Nephron progenitor cell (in vitro differentiated cells): ENCODE results near the gene AFAP1L2.
A peak's percentile ranks its signal among the peaks of the same experiment; 100 is the strongest.

Source experiments
- DNase-seq: peaks from one replicate; pipeline ENCODE4 v3.0.0; 2021
- H3K27ac Mint-ChIP-seq: 2 replicates; pipeline ENCODE4 v1.8.0; 2021; ENCODE audit warnings: mild to moderate bottlenecking, moderate library complexity, mixed read lengths
- H3K27me3 Mint-ChIP-seq: 2 replicates; pipeline ENCODE4 v1.8.0; 2021; ENCODE audit warnings: mild to moderate bottlenecking, low read depth, mixed read lengths; ENCODE audit not compliant: poor library complexity
- H3K36me3 Mint-ChIP-seq: 2 replicates; pipeline ENCODE4 v1.8.0; 2021; ENCODE audit warnings: low read depth, mixed read lengths
- H3K4me1 Mint-ChIP-seq: 2 replicates; pipeline ENCODE4 v1.8.0; 2021; ENCODE audit warnings: mixed read lengths
- H3K4me3 Mint-ChIP-seq: 2 replicates; pipeline ENCODE4 v1.8.0; 2021; ENCODE audit warnings: mild to moderate bottlenecking, moderate library complexity, mixed read lengths
- H3K9me3 Mint-ChIP-seq: 2 replicates; pipeline ENCODE4 v1.8.0; 2021; ENCODE audit warnings: mild to moderate bottlenecking, moderate library complexity, mixed read lengths
- CTCF ChIP-seq: fragments of 200-600 bp; sonication (generic); IDR thresholded peaks from 2 replicates; pipeline ENCODE4 v1.5.0; 2021; ENCODE audit warnings: antibody characterized with exemption

Gene AFAP1L2

GRCh38 chr10:114392112-114392835 lies 12.0 kb downstream of the AFAP1L2 start:
- no peak for DNase-seq
- Mint-ChIP-seq H3K27me3 (peaks cover 6% of the 10 kb centered on the region), H3K9me3 (no peaks in the 10 kb centered on the region), H3K4me1 (peaks cover 89% of the 10 kb centered on the region), H3K27ac (no peak overlapping the region), H3K4me3 (peak overlapping the region; percentile 50), H3K36me3 (no peaks in the 10 kb centered on the region)
- no peak for TF ChIP-seq CTCF

- Mint-ChIP-seq H3K36me3 (no peaks in the 10 kb centered on the region), H3K27ac (no peak overlapping the region), H3K27me3 (peaks cover 6% of the 10 kb centered on the region), H3K4me1 (peaks cover 87% of the 10 kb centered on the region), H3K9me3 (no peaks in the 10 kb centered on the region), H3K4me3 (peak overlapping the region; percentile 50)
- no peak for TF ChIP-seq CTCF
- DNase-seq = no peak
Measured at GRCh38 chr10:114391599-114391998, 12.7 kb downstream of the AFAP1L2 start.

GRCh38 chr10:114389426-114389825 lies 14.9 kb downstream of the AFAP1L2 start:
- H3K9me3 Mint-ChIP-seq = no peaks in the 10 kb centered on the region
- H3K36me3 Mint-ChIP-seq = no peaks in the 10 kb centered on the region
- peaks cover 81% of the 10 kb centered on the region for H3K4me1 Mint-ChIP-seq
- peaks cover 6% of the 10 kb centered on the region for H3K27me3 Mint-ChIP-seq
- H3K4me3 Mint-ChIP-seq = no peak overlapping the region
- DNase-seq = no peak
- H3K27ac Mint-ChIP-seq = no peak overlapping the region
- TF ChIP-seq CTCF = no peak

GRCh38 chr10:114388275-114388674 lies 16.0 kb downstream of the AFAP1L2 start:
- Mint-ChIP-seq H3K4me3 (no peak overlapping the region), H3K36me3 (peaks cover 7% of the 10 kb centered on the region), H3K4me1 (peaks cover 80% of the 10 kb centered on the region), H3K27me3 (peaks cover 6% of the 10 kb centered on the region), H3K27ac (no peak overlapping the region), H3K9me3 (no peaks in the 10 kb centered on the region)
- no peak for TF ChIP-seq CTCF
- no peak for DNase-seq

- Mint-ChIP-seq H3K4me3 (no peak overlapping the region), H3K27ac (no peak overlapping the region), H3K4me1 (peaks cover 80% of the 10 kb centered on the region), H3K27me3 (peaks cover 6% of the 10 kb centered on the region), H3K36me3 (peaks cover 7% of the 10 kb centered on the region), H3K9me3 (no peaks in the 10 kb centered on the region)
- no peak for DNase-seq
- TF ChIP-seq CTCF = no peak
Measured at GRCh38 chr10:114387784-114388183, 16.5 kb downstream of the AFAP1L2 start.

- H3K9me3 Mint-ChIP-seq = no peaks in the 10 kb centered on the region
- no peak for TF ChIP-seq CTCF
- H3K27me3 Mint-ChIP-seq = peaks cover 6% of the 10 kb centered on the region
- H3K4me1 Mint-ChIP-seq = peaks cover 67% of the 10 kb centered on the region
- H3K36me3 Mint-ChIP-seq = peaks cover 7% of the 10 kb centered on the region
- no peak overlapping the region for H3K27ac Mint-ChIP-seq
- no peak for DNase-seq
- H3K4me3 Mint-ChIP-seq = no peak overlapping the region
Measured at GRCh38 chr10:114386452-114386851, 17.9 kb downstream of the AFAP1L2 start.
